SK-N-SH (cell line): ENCODE results near the gene LSM2. TPM values are rescaled to one million over a fixed set of nuclear protein-coding genes. Genes with fewer than 3 reads are reported as not detected.

Experiments
- CTCF ChIA-PET: fragments of 300-600, 350-600 bp; formaldehyde crosslinking; extraction: SDS; loops from one replicate; lab custom pipeline; 2021; lab: Yijun Ruan, JAX
- POLR2A ChIA-PET: fragments of 350-600 bp; sonication (Branson Sonifier 250); formaldehyde crosslinking; extraction: SDS; loops from one replicate; lab custom pipeline; 2020; ENCODE audit warnings: antibody characterized with exemption, inconsistent platforms; lab: Yijun Ruan, JAX
- DNase-seq: peaks from one replicate; pipeline ENCODE4 v3.0.0; 2012
- H2AFZ ChIP-seq: fragments of 200-600 bp; sonication (generic); 2 replicates; pipeline ENCODE4 v1.8.1; 2016; ENCODE audit warnings: antibody characterized with exemption, mild to moderate bottlenecking, low read depth
- H3F3A ChIP-seq: fragments of 200-600 bp; sonication (generic); replicated peaks from 2 replicates; pipeline ENCODE3; 2016; ENCODE audit warnings: antibody characterized with exemption, mild to moderate bottlenecking; ENCODE audit not compliant: insufficient read depth
- H3K27ac ChIP-seq, 2 experiments: fragments of 200-500 bp in 1 of 2; fragments of 200-600 bp in 1 of 2; sonication (Bioruptor generic) in 1 of 2; sonication (generic), shearing (Covaris generic) in 1 of 2; 2 replicates each; pipeline versions ENCODE4 v1.5.1 to v1.6.1; 2014 to 2016; ENCODE audit warnings: low read depth in 2 of 2, inconsistent platforms in 1 of 2, low read length in 1 of 2, mild to moderate bottlenecking in 1 of 2, mixed read lengths in 1 of 2
- H3K27me3 ChIP-seq: fragments of 200-600 bp; sonication (generic), shearing (Covaris generic); 2 replicates; pipeline ENCODE4 v1.6.1; 2016; ENCODE audit warnings: mixed run types; ENCODE audit not compliant: insufficient read depth
- H3K36me3 ChIP-seq, 2 experiments: fragments of 200-500 bp in 1 of 2; fragments of 200-600 bp in 1 of 2; sonication (Bioruptor generic) in 1 of 2; sonication (generic) in 1 of 2; replicated peaks in 1 of 2; 2 replicates each; pipeline versions ENCODE3 to v1.5.1; 2014 to 2016; ENCODE audit warnings: low read length in 1 of 2, mild to moderate bottlenecking in 1 of 2; ENCODE audit not compliant: insufficient read depth in 2 of 2, control insufficient read depth in 1 of 2
- H3K4me1 ChIP-seq, 2 experiments: fragments of 200-500 bp in 1 of 2; fragments of 200-600 bp in 1 of 2; sonication (Bioruptor generic) in 1 of 2; sonication (generic), shearing (Covaris generic) in 1 of 2; 2 replicates each; pipeline versions ENCODE4 v1.5.1 to v1.6.1; 2014 to 2016; ENCODE audit warnings: low read depth in 1 of 2, low read length in 1 of 2, mixed run types in 1 of 2; ENCODE audit not compliant: insufficient read depth in 2 of 2, control insufficient read depth in 1 of 2
- H3K4me2 ChIP-seq: fragments of 200-600 bp; sonication (generic), shearing (Covaris generic); 2 replicates; pipeline ENCODE4 v1.6.1; 2017; ENCODE audit warnings: mixed run types
- H3K4me3 ChIP-seq, 2 experiments: fragments of 200-500 bp in 1 of 2; fragments of 200-600 bp in 1 of 2; sonication (Bioruptor generic) in 1 of 2; sonication (generic), shearing (Covaris generic) in 1 of 2; 2 replicates each; pipeline versions ENCODE4 v1.5.1 to v1.8.1; 2014 to 2016; ENCODE audit warnings: low read depth in 2 of 2, inconsistent platforms in 1 of 2, low read length in 1 of 2, mild to moderate bottlenecking in 1 of 2, mixed read lengths in 1 of 2, moderate library complexity in 1 of 2
- H3K79me2 ChIP-seq: fragments of 200-600 bp; sonication (generic); 2 replicates; pipeline ENCODE4 v1.8.1; 2017; ENCODE audit warnings: mild to moderate bottlenecking; ENCODE audit not compliant: insufficient read depth
- H3K9ac ChIP-seq: fragments of 200-600 bp; sonication (generic); 2 replicates; pipeline ENCODE4 v1.6.1; 2017; ENCODE audit warnings: mixed run types
- H3K9me2 ChIP-seq: fragments of 200-600 bp; sonication (generic); 2 replicates; pipeline ENCODE4 v1.6.1; 2017; ENCODE audit warnings: mixed run types
- H3K9me3 ChIP-seq: fragments of 200-600 bp; sonication (generic); 2 replicates; pipeline ENCODE4 v1.6.1; 2017; ENCODE audit warnings: mixed run types, mild to moderate bottlenecking, moderate library complexity
- H4K20me1 ChIP-seq: fragments of 200-600 bp; sonication (generic); 2 replicates; pipeline ENCODE4 v1.6.1; 2017; ENCODE audit warnings: mild to moderate bottlenecking, mixed run types; ENCODE audit not compliant: insufficient read depth
- EZH2phosphoT487 ChIP-seq: fragments of 200-600 bp; sonication (generic); IDR thresholded peaks from 2 replicates; pipeline ENCODE4 v1.6.1; 2017; ENCODE audit warnings: low read depth, mixed run types, mild to moderate bottlenecking, antibody characterized with exemption, moderate library complexity, borderline replicate concordance
- FOSL2 ChIP-seq: IDR thresholded peaks from 2 replicates; pipeline ENCODE4 v1.4.0; 2012; ENCODE audit warnings: low read depth, mild to moderate bottlenecking, moderate library complexity, borderline replicate concordance
- FOXM1 ChIP-seq: IDR thresholded peaks from 2 replicates; pipeline ENCODE4 v1.4.0; 2012; ENCODE audit warnings: low read depth, mild to moderate bottlenecking
- GABPA ChIP-seq: IDR thresholded peaks from 2 replicates; pipeline ENCODE4 v1.4.0; 2012; ENCODE audit warnings: low read depth, mild to moderate bottlenecking
- GATA2 ChIP-seq: sonication (generic); formaldehyde crosslinking; IDR thresholded peaks from 2 replicates; pipeline ENCODE4 v1.5.0; 2020; ENCODE audit warnings: mild to moderate bottlenecking, missing genetic modification reagents
- JUND ChIP-seq: IDR thresholded peaks from 2 replicates; pipeline ENCODE4 v1.4.0; 2012
- MXI1 ChIP-seq: IDR thresholded peaks from 2 replicates; pipeline ENCODE4 v1.6.1; 2012; ENCODE audit warnings: mild to moderate bottlenecking, low read depth, low read length, improper control_type of control experiment
- NFIC ChIP-seq: IDR thresholded peaks from 2 replicates; pipeline ENCODE4 v1.4.0; 2012; ENCODE audit warnings: borderline replicate concordance
- POLR2AphosphoS5 ChIP-seq: IDR thresholded peaks from 2 replicates; pipeline ENCODE4 v1.6.1; 2012; ENCODE audit warnings: low read depth, low read length
- TAF1 ChIP-seq: IDR thresholded peaks from 2 replicates; pipeline ENCODE4 v1.6.1; 2012; ENCODE audit warnings: low read depth, mild to moderate bottlenecking, low read length, moderate library complexity, borderline replicate concordance
- TEAD4 ChIP-seq: IDR thresholded peaks from 2 replicates; pipeline ENCODE4 v1.4.0; 2012; ENCODE audit warnings: mild to moderate bottlenecking, borderline replicate concordance; ENCODE audit not compliant: insufficient read depth
- WGBS: methylation state at CpG from one replicate; pipeline ENCODE4 v1.1.6; 2017; ENCODE audit warnings: low lambda C conversion rate; 5-methylcytosine and 5-hydroxymethylcytosine counted together
- polyA plus RNA-seq, 3 experiments: library from polyadenylated mRNA; depleted of rRNA; stranded (reverse); fragments of >200 nt; gene quantifications; 2 replicates each; pipeline ENCODE4 v1.2.3, GENCODE V29; 2012
- TF ChIP-seq, protein P1 (sequence below): fragments of 150-350 bp; IDR thresholded peaks from 2 replicates; pipeline ENCODE4 v1.6.1; 2017; ENCODE audit warnings: antibody characterized with exemption, low read length, low read depth, borderline replicate concordance
- TF ChIP-seq, protein P2 (sequence below): IDR thresholded peaks from 2 replicates; pipeline ENCODE4 v1.6.1; 2012; ENCODE audit warnings: mild to moderate bottlenecking, low read depth, low read length, moderate library complexity
- TF ChIP-seq, protein P3 (sequence below): fragments of 150-350 bp; IDR thresholded peaks from 2 replicates; pipeline ENCODE4 v1.6.1; 2016; ENCODE audit warnings: mild to moderate bottlenecking, low read depth, low read length

LSM2 gene
- polyA plus RNA-seq, 1 of the 3 experiments (the other 2 are of a cell fraction), result 79.1 TPM

DNA sequence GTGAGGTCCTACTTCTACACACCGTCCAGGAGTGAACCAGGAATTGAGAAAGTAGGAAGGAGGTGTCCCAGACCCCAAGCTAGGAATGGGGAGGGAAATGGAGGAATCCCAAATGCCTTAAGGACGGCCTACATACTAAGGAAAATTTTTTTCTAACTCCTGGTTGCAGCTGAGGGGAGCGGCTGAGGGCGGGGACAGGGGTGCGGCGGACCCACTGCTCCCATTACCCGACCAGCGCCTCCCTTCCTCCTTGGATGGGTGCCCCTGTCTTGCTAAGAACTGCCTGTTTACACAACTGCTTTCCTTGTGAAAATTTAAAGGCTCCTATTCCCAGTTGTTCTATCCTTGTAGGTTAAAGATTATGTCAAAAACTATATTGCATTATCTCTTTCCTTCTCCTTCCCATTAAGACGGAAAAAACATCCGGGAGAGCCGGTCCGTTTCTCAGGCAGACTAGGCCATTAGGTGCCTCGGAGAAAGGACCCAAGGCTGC lies 20.1 kb upstream of the LSM2 start:
- TF ChIP-seq NFIC, result peak; percentile 26; the same call in 1 of the 2 replicates
- TF ChIP-seq TEAD4, result no peak
- no peak for TF ChIP-seq EZH2phosphoT487
- TF ChIP-seq, protein P1, sequence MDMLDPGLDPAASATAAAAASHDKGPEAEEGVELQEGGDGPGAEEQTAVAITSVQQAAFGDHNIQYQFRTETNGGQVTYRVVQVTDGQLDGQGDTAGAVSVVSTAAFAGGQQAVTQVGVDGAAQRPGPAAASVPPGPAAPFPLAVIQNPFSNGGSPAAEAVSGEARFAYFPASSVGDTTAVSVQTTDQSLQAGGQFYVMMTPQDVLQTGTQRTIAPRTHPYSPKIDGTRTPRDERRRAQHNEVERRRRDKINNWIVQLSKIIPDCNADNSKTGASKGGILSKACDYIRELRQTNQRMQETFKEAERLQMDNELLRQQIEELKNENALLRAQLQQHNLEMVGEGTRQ, result no peak
- TF ChIP-seq GABPA, result 0 out of 2 replicates have a peak, but pooled peaks have one; percentile 4
- TF ChIP-seq TAF1, result peak; percentile 26; the same call in 1 of the 2 replicates
- TF ChIP-seq MXI1, result no peak
- TF ChIP-seq FOXM1, result no peak
- no peak for TF ChIP-seq JUND
- TF ChIP-seq, all 33 proteins: peak for 3
- CTCF ChIA-PET, result interaction anchor here (0.7 to 1.5 kb wide), 4 partner anchors 12 to 146 kb away, joined by 3 to 4 read pairs (median 3); partner anchors contain the start of gene VARS1

DNA sequence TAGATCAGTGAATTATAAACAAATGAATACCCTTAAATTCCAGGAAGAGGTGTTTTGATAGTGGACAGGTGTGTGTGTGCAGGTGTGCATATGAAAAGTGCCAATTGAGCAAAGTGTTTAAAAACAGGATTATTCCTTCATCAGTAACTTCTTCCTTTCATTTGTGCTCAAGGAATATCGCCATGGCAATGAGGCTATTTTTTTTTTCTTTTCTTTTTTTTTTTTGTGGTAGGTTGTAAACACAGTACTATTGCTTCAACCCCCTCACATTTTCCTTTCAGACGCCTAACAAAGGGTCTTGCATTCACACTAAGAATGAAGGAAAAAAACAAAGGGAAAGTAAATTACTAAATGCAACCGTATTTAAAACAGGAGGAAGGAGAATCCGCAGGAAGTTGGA lies 18.8 kb upstream of the LSM2 start:
- Histone ChIP-seq H3K9me3 (no peaks in the 10 kb centered on the region), H3K4me2 (no peak overlapping the region), H3K4me1 (peaks cover 0 to 3% of the 10 kb centered on the region in 2 experiments; a peak in 1 of 4 replicates), H3K79me2 (peaks cover 10% of the 10 kb centered on the region), H3K36me3 (no peaks in the 10 kb centered on the region), H3F3A (peaks cover 7% of the 10 kb centered on the region), H2AFZ (no peak overlapping the region), H3K27me3 (no peaks in the 10 kb centered on the region), H4K20me1 (no peaks in the 10 kb centered on the region), H3K9ac (no peak overlapping the region), H3K9me2 (no peaks in the 10 kb centered on the region), H3K4me3 (no peak overlapping the region), H3K27ac (no peak overlapping the region)
- ChIA-PET POLR2A (no interaction called here), CTCF (interaction anchor here (1.5 kb wide), 1 partner anchor 35 kb away, joined by 3 read pairs; no protein-coding TSS in a partner anchor)
- 94% methylated on average over 4 of the region's 4 CpGs for WGBS
- no peak for TF ChIP-seq FOSL2
- TF ChIP-seq, protein P1, result no peak
- TF ChIP-seq, protein P2, sequence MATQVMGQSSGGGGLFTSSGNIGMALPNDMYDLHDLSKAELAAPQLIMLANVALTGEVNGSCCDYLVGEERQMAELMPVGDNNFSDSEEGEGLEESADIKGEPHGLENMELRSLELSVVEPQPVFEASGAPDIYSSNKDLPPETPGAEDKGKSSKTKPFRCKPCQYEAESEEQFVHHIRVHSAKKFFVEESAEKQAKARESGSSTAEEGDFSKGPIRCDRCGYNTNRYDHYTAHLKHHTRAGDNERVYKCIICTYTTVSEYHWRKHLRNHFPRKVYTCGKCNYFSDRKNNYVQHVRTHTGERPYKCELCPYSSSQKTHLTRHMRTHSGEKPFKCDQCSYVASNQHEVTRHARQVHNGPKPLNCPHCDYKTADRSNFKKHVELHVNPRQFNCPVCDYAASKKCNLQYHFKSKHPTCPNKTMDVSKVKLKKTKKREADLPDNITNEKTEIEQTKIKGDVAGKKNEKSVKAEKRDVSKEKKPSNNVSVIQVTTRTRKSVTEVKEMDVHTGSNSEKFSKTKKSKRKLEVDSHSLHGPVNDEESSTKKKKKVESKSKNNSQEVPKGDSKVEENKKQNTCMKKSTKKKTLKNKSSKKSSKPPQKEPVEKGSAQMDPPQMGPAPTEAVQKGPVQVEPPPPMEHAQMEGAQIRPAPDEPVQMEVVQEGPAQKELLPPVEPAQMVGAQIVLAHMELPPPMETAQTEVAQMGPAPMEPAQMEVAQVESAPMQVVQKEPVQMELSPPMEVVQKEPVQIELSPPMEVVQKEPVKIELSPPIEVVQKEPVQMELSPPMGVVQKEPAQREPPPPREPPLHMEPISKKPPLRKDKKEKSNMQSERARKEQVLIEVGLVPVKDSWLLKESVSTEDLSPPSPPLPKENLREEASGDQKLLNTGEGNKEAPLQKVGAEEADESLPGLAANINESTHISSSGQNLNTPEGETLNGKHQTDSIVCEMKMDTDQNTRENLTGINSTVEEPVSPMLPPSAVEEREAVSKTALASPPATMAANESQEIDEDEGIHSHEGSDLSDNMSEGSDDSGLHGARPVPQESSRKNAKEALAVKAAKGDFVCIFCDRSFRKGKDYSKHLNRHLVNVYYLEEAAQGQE, result no peak
- no peak for TF ChIP-seq TAF1
- TF ChIP-seq JUND, result no peak
- TF ChIP-seq, protein P3, sequence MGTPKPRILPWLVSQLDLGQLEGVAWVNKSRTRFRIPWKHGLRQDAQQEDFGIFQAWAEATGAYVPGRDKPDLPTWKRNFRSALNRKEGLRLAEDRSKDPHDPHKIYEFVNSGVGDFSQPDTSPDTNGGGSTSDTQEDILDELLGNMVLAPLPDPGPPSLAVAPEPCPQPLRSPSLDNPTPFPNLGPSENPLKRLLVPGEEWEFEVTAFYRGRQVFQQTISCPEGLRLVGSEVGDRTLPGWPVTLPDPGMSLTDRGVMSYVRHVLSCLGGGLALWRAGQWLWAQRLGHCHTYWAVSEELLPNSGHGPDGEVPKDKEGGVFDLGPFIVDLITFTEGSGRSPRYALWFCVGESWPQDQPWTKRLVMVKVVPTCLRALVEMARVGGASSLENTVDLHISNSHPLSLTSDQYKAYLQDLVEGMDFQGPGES, result no peak
- no peak for TF ChIP-seq GATA2 (CRISPR knock-in tag)
- TF ChIP-seq POLR2AphosphoS5, result no peak
- DNase-seq, result no peak

More for the DNA sequence above, 20.1 kb upstream of the LSM2 start:
- WGBS, result 6% methylated on average over 6 of the region's 13 CpGs
- H3K9me3 ChIP-seq, result no peaks in the 10 kb centered on the region
- DNase-seq, result no peak
- peak overlapping the region; percentile 93 for H2AFZ ChIP-seq
- POLR2A ChIA-PET, result interaction anchor here (0.6 to 2.2 kb wide), 9 partner anchors 12 to 228 kb away, joined by 3 to 10 read pairs (median 3); partner anchors contain the start of genes ABHD16A, DDAH2, HSPA1A and HSPA1L
- peak overlapping the region; percentile 74 for H3K4me2 ChIP-seq
- peaks cover 7 to 9% of the 10 kb centered on the region in 2 experiments; a peak in 2 of 4 replicates for H3K4me1 ChIP-seq
- H3K27ac ChIP-seq, result peak overlapping the region; percentile 86 to 90
- H3K9me2 ChIP-seq, result no peaks in the 10 kb centered on the region
- no peaks in the 10 kb centered on the region for H4K20me1 ChIP-seq
- H3K27me3 ChIP-seq, result no peaks in the 10 kb centered on the region
- H3K79me2 ChIP-seq, result peaks cover 23% of the 10 kb centered on the region
- no peaks in the 10 kb centered on the region for H3K36me3 ChIP-seq
- peaks cover 8% of the 10 kb centered on the region for H3F3A ChIP-seq
- H3K9ac ChIP-seq, result peak overlapping the region; percentile 73
- peak overlapping the region; percentile 37 to 57 for H3K4me3 ChIP-seq
